Adrenal gland (tissue), 12 donors: ENCODE results near the gene ZNF644. TPM values are rescaled to one million over a fixed set of nuclear protein-coding genes. Genes with fewer than 3 reads are reported as not detected.

ENCODE experiments used
- DNase-seq, 7 donors: peaks; one replicate each; pipeline ENCODE4 v3.0.0-alpha.2; 2019 to 2020
- H3K27ac ChIP-seq, 5 donors: fragments of 200-600 bp; sonication (generic) in 4 of 5; 1 replicate in 3 of 5; 2 replicates in 2 of 5; pipeline versions ENCODE4 v1.5.1 to v1.8.0; 2016 to 2020; ENCODE audit warnings: mild to moderate bottlenecking in 1 of 5
- H3K27me3 ChIP-seq: fragments of 200-600 bp; 2 replicates; pipeline ENCODE4 v1.8.0; 2021
- H3K36me3 ChIP-seq, 2 donors: fragments of 200-600 bp; replicated peaks in 1 of 2; 1 replicate in 1 of 2; 2 replicates in 1 of 2; pipeline versions ENCODE4 v1.5.1 to v1.8.0; 2018 to 2022
- H3K4me1 ChIP-seq, 2 donors: fragments of 200-600 bp; replicated peaks in 1 of 2; 1 replicate in 1 of 2; 2 replicates in 1 of 2; pipeline versions ENCODE4 v1.5.1 to v1.8.0; 2018 to 2021
- H3K4me3 ChIP-seq, 4 donors: fragments of 200-600 bp; sonication (generic) in 3 of 4; one replicate each; pipeline ENCODE4 v1.5.1; 2016 to 2018
- H3K9me3 ChIP-seq, 3 donors: fragments of 200-600 bp; sonication (generic) in 1 of 3; replicated peaks in 1 of 3; 1 replicate in 2 of 3; 2 replicates in 1 of 3; pipeline versions ENCODE4 v1.5.1 to v1.8.0; 2016 to 2021
- POLR2A ChIP-seq, 2 donors: fragments of 450-650 bp; IDR thresholded peaks; one replicate each; pipeline ENCODE4 v1.6.1; 2017; ENCODE audit warnings: antibody characterized with exemption in 2 of 2, mild to moderate bottlenecking in 2 of 2, moderate library complexity in 1 of 2
- WGBS, 4 donors: extraction: QIAGEN DNeasy Blood & Tissue Kit in 2 of 4; methylation state at CpG; one replicate each; pipeline versions ENCODE4 v1.1.5 to v1.1.7; 2013 to 2017; 5-methylcytosine and 5-hydroxymethylcytosine counted together
- intact Hi-C, 2 donors: fragments of 100-400 bp; cut with DNase I; formaldehyde crosslinking; loops; one replicate each; pipeline versions ENCODE4 v1.14.1 to v1.15.0; 2022 to 2023
- polyA plus RNA-seq, 3 donors: library from polyadenylated mRNA; stranded (reverse); fragments of 200-250 nt in 2 of 3; fragments of 350-450 nt in 1 of 3; fragmentation: Illumina TruSeq in 1 of 3; extraction: RNeasy Lipid Tissue Mini Kit (QIAGEN cat#74804) in 1 of 3; gene quantifications; one replicate each; pipeline ENCODE4 v1.2.3, GENCODE V29; 2013 to 2014
- total RNA-seq, 9 donors: library from RNA; depleted of rRNA in 4 of 9; stranded (reverse); fragments of >200 nt in 4 of 9; fragments of 120-200 nt in 1 of 9; fragmentation: NEBNext Ultra II Directional in 1 of 9; extraction: Animal tissue kit (Norgen Biotek cat#: 25700) in 1 of 9; gene quantifications; one replicate each; pipeline versions ENCODE4 v1.1.0 to v1.2.4, GENCODE V29; 2013 to 2023
- TF ChIP-seq, protein P1 (sequence below), 6 experiments: fragments of 450-650 bp in 4 of 6; fragments of 200-600 bp in 2 of 6; sonication (generic) in 1 of 6; IDR thresholded peaks; 1 replicate in 5 of 6; 2 replicates in 1 of 6; pipeline versions ENCODE4 v1.5.1 to v1.8.0; 2016 to 2021; ENCODE audit warnings: antibody characterized with exemption in 6 of 6, mild to moderate bottlenecking in 2 of 6, moderate library complexity in 1 of 6
- donor health status: healthy with polysubstance abuse.
- donor health status: Bipolar disorder and iron deficiency.
- donor health status: DM: yes; HTN: yes; CAD: no.
- donor health status: DM: no; HTN: no; CAD: no.
- donor health status: DM: no; HTN: no; CAD: no.
- donor health status: DM: yes; HTN: yes; CAD: no.

ZNF644 gene
- total and polyA plus RNA-seq, 12 donors: 15.7 to 60.2 (median 33.3) TPM

DNA sequence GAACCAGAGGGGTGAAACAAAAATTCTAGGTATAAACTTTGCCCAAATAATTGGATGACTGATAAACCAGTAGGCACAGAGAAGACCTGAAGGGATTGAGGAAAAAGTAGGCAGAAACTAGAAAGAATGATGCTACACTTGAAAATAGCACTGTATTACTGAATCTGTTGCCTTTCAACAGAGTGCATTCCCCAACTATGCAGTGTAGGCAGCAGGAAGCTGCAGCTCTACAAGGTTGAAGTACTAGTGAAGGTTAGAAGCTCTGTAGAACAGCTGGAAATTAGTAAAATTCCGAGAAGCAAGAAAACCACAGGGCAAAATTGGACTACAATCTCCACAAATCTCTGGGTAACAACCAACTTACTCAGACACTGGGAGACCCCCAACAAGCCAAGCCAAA lies 27.4 kb downstream of the ZNF644 start:
- DNase-seq: no peak
- no peak overlapping the region for H3K4me3 ChIP-seq
- no peak overlapping the region for H3K27ac ChIP-seq
- no peak for TF ChIP-seq POLR2A (IDR thresholded peaks at IDR 0.05)
- TF ChIP-seq, protein P1, sequence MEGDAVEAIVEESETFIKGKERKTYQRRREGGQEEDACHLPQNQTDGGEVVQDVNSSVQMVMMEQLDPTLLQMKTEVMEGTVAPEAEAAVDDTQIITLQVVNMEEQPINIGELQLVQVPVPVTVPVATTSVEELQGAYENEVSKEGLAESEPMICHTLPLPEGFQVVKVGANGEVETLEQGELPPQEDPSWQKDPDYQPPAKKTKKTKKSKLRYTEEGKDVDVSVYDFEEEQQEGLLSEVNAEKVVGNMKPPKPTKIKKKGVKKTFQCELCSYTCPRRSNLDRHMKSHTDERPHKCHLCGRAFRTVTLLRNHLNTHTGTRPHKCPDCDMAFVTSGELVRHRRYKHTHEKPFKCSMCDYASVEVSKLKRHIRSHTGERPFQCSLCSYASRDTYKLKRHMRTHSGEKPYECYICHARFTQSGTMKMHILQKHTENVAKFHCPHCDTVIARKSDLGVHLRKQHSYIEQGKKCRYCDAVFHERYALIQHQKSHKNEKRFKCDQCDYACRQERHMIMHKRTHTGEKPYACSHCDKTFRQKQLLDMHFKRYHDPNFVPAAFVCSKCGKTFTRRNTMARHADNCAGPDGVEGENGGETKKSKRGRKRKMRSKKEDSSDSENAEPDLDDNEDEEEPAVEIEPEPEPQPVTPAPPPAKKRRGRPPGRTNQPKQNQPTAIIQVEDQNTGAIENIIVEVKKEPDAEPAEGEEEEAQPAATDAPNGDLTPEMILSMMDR (IDR thresholded peaks at IDR 0.05): no peak
- H3K36me3 ChIP-seq: no peaks in the 10 kb centered on the region
- peaks cover 0 to 6% (median 0%) of the 10 kb centered on the region in 3 donors for H3K9me3 ChIP-seq
- intact Hi-C loops: no loop called here
- 92 to 100% (median 94%) methylated on average over 1 of the region's 1 CpG for WGBS, 4 donors
- H3K27me3 ChIP-seq: no peaks in the 10 kb centered on the region
- no peaks in the 10 kb centered on the region for H3K4me1 ChIP-seq

- intact Hi-C loops: no loop called here
- H3K27me3 ChIP-seq: no peaks in the 10 kb centered on the region
- TF ChIP-seq POLR2A (IDR thresholded peaks at IDR 0.05): no peak
- TF ChIP-seq, protein P1 (IDR thresholded peaks at IDR 0.05): no peak
- H3K4me1 ChIP-seq: no peaks in the 10 kb centered on the region
- peaks cover 0 to 6% (median 0%) of the 10 kb centered on the region in 3 donors for H3K9me3 ChIP-seq
- H3K4me3 ChIP-seq: no peak overlapping the region
- 74 to 80% (median 78%) methylated on average over 2 of the region's 2 CpGs for WGBS, 4 donors
- H3K36me3 ChIP-seq: no peaks in the 10 kb centered on the region
- DNase-seq: no peak
- no peak overlapping the region for H3K27ac ChIP-seq
These were observed 28.6 kb downstream of the ZNF644 start for GRCh38 chr1:90993245-90993644.

- Histone ChIP-seq H3K36me3 (no peaks in the 10 kb centered on the region), H3K27me3 (no peaks in the 10 kb centered on the region), H3K4me3 (no peak overlapping the region), H3K4me1 (peaks cover 0 to 6% of the 10 kb centered on the region in 2 donors), H3K9me3 (peaks cover 0 to 12% (median 0%) of the 10 kb centered on the region in 3 donors), H3K27ac (no peak overlapping the region)
- intact Hi-C loops: no loop called here
- no peak for TF ChIP-seq POLR2A (IDR thresholded peaks at IDR 0.05)
- TF ChIP-seq, protein P1 (IDR thresholded peaks at IDR 0.05): no peak
- WGBS, 4 donors: 89 to 98% (median 92%) methylated on average over 4 of the region's 4 CpGs
- no peak for DNase-seq
These were observed 31.1 kb downstream of the ZNF644 start for GRCh38 chr1:90990779-90991178.

DNA sequence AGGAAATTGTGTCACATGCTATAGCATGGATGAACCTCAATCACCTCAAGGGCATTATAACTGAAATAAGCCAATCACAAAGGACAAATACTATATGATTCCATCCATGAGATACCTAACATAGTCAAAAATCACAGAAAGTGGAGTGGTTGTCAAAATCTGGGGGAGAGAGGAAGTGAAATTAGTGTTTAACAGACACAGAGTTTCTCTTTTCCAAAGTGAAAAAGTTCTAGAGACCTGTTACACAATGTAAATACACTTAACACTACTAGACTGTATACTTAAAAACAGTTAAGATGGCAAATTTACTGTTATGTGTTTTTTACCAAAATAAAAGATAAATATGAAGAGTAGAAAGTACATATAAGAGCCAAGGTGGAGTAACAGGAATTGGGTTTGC lies 31.8 kb downstream of the ZNF644 start:
- no peaks in the 10 kb centered on the region for H3K27me3 ChIP-seq
- H3K27ac ChIP-seq: no peak overlapping the region
- H3K4me3 ChIP-seq: no peak overlapping the region
- H3K9me3 ChIP-seq: peaks cover 0 to 7% (median 0%) of the 10 kb centered on the region in 3 donors
- no peak for DNase-seq
- peaks cover 0 to 6% of the 10 kb centered on the region in 2 donors for H3K4me1 ChIP-seq
- no peaks in the 10 kb centered on the region for H3K36me3 ChIP-seq
- intact Hi-C loops: no loop called here
- no peak for TF ChIP-seq POLR2A (IDR thresholded peaks at IDR 0.05)
- TF ChIP-seq, protein P1 (IDR thresholded peaks at IDR 0.05): no peak
